EH (cell line): Measurements from ENCODE around the gene ZNF581.

ENCODE experiments used
- DNase-seq: peaks from one replicate; pipeline ENCODE4 v3.0.0-alpha.2; 2015; ENCODE audit warnings: low read depth

ZNF581 gene

GRCh38 chr19:55693336-55693974, 50.0 kb downstream of the ZNF581 start:
- no peak for DNase-seq

- no peak for DNase-seq
These were observed 50.8 kb downstream of the ZNF581 start for GRCh38 chr19:55694241-55694655.

GRCh38 chr19:55694656-55695491, 51.4 kb downstream of the ZNF581 start:
- DNase-seq: no peak
